NCI-H1092 treated with DMSO at 0.1 percent for 48 hours (cell line): ENCODE results near the gene GTPBP6.
"Not testable (repeated sequence)": the region's sequence is repeated elsewhere in the genome, so short reads cannot be mapped to it uniquely, and the experiment has no call there.

Source experiments
- DNase-seq: peaks from one replicate; lab custom pipeline; 2025; lab: John Stamatoyannopoulos, UW

Gene GTPBP6

DNA sequence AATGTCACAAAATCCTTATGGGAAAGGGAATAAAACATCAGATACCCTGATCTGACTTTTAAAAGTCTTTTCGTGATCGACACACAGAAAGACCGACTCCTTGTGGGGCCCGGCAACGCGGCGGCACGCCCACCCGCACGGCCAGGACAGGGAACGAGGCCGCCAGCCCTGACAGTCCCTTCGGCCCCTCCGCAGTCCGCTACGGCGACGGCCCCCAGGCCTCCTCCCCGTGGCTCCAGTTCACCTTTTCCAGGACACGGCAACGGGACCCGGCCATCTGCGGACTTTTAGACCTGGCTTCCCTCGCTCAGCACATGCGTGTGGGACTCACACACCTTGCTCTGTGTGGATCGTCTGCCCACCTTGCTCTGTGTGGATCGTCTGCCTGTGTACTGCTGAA lies 33.6 kb upstream of the GTPBP6 start:
- no peak for DNase-seq

DNA sequence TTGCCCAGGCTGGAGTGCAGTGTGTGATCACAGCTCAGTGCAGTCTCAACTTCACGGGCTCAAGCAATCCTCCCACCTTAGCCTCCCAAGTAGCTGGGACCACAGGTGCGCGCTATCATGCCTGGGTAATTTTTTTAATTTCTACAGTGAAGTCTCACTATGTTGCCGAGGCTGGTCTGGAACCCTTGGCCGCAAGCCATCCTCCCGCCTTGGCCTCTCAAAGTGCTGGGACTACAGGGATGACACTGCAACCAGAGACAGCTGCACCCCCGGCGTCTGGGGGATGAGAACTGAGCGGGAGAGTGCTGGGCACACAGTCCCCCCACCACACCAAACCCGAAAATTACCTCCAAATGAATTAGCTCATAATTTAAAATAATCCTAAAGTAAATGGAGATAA lies 33.1 kb upstream of the GTPBP6 start:
- DNase-seq = no peak

DNA sequence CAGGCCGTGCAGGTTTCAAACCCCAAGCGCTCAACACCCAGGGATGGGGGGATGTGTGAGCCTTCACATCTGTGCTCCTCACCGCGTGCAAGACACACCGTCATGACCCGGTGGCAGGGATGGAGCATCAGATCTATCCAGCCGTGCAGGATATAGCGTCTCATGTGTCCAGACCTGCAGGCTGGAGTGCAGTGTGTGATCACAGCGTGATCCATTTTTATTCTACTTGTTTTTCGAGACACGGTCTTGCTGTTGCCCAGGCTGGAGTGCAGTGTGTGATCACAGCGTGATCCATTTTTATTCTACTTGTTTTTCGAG lies 32.7 kb upstream of the GTPBP6 start:
- DNase-seq = not testable (repeated sequence)

DNA sequence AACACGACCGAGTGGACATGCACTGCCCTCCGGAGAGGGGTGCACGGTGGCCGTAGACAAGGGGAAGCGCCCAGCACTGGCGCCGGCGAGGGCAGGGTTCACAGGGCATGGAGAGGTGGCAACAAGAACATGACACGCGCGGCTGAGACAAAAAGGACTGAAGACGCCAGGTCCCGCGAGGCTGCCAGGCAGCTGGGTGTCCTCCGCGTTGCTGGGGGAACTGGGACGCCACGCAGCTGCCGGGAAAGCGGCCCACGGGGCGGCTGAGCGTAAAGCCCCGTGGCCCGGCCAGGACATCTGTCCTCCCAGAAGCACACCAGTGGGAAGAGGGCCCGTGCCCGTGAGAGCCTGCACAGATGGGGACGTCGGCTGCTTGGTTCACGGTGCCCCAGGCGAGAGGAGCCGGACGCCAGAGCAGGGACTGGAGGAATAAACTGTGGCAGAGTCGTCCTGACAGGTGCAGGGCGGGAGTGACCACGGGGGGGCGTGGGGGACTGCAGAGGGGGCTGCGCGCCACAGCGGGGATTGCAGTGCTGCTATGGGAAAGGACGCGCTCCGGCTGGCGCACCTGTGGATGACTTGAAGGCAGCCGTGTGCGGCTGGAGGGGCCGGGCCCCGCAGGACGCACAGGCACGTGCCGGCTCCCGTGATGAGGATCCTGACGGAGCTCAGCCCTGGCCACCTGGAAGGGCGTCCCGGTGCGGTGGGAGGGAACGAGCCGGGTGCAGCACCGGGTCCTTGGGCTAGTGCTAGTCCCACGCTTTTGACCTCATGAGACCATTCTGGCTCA lies 32.1 kb upstream of the GTPBP6 start:
- DNase-seq = no peak

DNA sequence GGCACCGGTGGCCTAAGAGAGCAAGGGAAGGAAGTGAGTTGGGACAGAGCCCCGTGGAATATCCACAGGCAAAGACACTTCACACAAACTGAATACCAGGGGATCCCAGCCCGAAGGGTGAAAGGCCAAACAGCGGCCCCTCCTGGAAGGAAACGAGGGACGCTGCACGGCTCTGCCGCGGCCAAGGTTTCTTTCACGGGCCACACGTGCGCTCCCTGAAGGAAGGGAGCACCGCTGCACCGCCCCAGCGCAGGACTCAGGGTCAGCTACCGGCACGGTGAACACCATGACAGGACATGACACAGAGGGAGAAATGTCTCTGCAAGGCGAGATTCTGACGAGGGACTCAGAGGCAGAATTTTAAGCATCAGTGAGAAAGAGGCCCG lies 31.5 kb upstream of the GTPBP6 start:
- no peak for DNase-seq

DNA sequence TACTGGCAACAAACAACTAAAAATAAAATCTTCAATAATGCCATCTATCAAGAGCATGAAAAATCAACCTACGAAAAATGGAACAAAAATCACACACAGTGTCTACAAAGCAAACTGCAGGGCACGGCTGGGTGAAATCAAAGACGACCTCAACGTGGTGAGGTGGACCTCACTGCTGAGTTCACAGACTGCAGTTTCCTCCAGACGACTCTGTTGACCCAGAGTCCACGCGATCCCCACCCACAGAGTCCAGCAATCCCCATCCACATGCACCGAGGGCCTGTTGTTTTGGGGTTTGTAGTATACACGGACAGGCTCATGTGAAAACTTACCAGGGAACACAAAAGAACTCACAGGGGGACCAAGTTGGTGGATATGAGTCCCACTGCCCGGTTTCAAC lies 31.1 kb upstream of the GTPBP6 start:
- no peak for DNase-seq

DNA sequence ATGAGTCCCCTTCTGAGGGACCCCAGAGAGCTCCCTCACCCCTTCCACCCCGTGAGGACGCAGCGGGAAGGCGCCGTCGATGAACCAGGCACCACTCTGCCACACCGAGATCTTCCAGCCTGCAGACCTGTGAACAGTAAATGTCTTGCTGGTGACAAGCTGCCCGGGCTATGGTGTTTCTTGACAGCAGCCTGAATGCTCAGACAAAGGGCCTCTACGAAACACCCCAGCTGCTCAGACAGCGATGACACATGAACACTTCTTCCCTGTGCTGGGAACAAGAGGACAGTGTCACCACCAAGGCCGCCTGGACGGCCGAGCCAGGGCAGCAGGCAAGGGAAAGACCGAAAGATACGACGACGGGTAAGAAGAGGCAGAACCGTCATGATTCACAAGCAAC lies 30.6 kb upstream of the GTPBP6 start:
- no peak for DNase-seq

DNA sequence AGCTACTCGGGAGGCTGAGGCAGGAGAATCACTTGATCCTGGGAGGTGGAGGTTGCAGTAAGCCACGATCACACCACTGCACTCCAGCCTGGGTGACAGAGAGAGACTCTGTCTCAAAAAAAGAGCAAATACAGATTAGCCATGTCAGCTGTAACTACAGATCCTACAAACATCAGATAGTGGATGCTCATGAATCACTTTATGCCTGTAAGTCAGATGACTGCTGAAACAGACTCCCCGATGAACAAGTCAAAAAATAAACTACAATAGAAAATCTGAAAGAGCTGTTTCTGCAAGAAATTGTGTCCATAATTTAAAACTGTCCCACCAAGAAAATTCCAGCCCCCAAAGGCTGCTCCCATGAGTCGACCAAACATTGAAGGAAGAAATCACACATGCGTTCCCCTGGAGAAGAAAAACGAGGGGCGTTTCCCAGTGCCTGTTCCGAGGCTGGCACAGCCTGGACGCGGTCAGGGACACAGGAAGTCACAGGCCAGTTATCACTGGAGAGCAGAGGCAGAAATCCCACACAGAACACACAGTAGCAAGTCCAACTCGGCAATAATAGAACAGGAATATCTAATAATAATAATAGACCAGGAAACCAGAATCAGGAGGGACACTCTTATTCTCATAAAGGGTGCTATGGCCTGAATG lies 30.0 kb upstream of the GTPBP6 start:
- DNase-seq = no peak

DNA sequence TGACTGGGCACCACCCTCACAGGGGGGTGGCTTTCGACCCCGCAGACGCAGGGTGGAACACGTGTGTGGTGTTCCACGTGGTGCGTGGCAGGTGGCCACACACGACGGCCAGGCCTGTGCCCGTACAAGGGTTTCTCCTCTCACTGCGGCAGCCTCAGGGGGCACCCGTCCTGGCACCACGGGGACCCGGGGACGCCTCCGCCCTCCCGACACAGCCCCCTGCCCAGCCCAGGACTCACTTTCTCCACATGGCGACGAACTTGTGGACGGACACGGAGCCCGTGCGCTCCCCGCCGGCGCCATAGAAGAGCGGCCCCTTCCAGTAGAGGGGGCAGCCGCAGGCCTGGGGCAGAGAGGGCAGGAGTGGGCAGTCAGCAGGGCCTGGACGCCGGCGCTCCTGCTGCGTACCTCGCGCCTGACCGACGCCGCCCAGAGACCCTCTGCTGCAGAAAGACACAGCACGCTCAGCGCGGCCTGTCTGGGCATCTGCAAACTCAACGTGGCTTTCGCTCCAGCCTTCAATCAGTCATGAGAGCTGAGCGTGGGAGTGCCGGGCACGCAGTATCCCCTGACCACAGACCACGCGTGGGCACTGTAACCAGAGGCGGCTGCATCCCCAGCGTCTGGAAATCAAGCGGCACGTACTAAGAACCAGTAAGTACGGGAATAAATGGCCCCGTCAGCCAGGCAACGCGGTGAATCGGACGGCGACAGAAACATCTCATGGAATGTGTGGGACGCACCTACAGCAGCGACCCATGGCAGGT lies 28.9 kb upstream of the GTPBP6 start:
- DNase-seq = no peak

DNA sequence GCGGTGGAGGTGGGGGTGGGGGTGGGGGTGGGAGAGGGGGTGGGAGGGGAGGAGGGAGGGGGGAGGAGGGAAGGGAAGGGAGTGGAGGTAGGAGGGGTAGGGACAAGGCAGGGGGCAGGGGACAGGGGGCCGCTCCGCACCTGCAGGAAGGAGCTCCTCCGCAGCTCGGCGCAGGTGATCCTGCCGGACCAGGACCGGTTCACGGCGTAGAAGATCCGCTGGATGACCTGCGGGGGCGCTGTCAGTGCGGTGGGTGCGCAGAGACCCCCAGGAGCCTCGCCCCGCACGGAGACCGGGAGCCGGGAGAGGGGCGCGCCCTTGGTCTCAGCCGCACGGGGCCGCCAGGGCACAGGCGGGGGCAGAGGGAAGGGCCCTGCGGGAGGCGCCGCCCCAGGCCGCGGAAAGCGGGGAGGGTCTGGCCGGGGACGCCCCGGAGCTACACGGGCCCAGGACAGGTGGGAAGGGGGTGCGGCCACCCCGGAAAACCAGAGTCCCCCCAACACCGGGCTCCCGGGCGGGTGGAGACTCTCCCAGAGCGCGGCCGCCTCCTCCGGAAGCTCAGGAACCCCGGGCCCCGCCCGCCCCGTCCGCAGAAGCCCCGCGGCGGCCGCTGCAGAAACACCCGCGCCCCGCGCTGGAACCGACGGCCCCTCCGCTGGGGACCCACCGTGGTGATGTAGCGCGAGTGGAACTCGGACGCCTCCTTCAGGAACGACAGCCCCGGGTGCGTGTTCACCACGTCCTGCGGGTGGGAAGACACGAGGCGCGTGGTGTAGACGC lies 27.6 kb upstream of the GTPBP6 start:
- no peak for DNase-seq

DNA sequence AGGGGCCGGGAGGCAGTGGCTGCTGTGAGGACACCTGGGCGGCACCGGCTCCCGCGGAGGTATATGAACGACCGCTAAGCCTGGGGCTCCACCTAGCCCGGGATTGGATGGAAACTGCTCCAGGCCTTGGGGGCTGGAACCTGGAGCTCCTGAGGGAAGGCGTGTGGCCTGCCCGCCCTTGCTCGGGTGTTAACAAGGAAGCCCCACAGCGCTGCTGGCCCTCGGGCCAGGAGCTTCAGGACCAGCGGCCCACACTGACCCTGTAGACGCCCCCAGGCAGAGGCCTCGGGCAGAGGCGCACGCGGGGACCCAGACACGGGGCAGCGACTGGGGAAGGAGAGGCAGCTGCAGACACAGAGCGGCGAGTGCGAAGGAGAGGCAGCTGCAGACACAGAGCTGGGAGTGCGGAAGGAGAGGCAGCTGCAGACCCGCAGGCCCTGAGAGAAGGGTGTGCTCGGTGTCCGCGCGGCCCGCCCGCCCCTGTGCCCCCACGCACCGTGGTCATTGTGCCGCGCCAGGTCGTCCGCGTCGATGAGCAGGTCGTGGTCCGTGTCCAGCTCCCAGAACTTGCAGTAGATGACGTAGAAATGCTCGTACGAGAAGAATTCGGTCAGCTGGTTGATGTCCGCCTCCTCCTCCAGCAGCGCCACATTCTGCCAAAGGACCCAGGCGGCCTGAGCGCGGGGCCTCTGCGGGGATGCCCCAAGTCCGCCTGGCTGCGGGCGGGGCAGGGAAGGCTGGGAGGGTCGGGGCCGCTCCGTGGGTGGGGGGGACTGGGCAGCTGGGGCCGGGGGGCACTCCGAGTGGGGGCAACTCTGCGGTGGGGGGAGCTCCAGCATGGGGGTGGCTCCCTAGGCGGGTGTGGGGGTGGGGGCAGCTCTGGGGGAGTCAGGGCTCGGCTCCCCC lies 26.7 kb upstream of the GTPBP6 start:
- no peak for DNase-seq

DNA sequence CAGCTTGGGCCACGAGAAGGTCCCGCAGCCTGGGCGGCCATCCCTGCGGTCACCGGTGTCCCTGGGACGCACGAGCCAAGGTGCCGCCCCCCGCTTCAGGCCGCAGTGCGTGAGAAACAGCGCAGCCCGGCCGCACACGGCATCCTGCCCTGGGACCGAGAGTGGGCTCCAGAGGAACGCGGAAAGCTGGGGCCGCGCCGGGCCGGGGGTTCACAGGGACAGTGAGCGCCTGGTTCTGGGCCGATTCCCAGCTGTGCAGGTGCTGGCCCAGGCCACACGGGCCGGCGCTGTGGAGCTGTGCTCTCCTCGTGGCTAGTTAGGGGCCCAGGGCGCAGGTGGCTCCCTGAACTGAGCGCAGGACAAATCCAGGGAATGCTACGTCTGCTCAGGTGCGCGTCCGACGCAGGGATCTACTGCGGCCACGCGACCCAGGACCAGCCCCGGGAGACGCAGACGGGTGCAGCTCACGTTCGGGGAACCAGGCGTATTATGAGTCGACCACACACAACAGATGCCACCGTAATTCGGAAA lies 25.8 kb upstream of the GTPBP6 start:
- no peak for DNase-seq

DNA sequence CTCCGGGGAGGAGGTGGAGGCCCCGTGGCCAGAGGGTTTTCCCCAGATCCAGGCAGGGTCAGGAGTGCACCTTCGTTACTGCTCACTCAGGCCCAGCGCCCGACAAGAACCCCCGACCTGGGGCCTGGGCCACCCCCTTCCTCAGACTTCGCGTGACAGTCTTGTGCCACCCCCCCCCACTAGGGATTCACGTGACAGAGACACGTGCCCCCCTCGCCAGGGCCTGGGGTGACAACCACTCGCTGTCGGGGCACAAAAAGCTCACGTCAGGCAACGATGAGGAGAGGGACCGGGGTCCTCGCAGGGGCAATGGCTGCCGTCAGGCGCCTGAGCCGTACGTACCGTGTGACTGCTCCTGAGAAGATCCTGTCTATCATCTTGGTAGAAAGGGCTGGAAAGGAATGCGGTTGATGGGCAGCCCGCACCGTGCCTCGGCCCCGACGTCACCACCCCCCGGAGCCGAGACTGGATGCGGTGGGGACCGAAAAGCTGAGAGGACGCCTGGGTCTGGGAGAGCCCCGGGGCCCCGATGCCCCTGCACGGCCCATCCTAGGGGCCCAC lies 23.0 kb upstream of the GTPBP6 start:
- no peak for DNase-seq

DNA sequence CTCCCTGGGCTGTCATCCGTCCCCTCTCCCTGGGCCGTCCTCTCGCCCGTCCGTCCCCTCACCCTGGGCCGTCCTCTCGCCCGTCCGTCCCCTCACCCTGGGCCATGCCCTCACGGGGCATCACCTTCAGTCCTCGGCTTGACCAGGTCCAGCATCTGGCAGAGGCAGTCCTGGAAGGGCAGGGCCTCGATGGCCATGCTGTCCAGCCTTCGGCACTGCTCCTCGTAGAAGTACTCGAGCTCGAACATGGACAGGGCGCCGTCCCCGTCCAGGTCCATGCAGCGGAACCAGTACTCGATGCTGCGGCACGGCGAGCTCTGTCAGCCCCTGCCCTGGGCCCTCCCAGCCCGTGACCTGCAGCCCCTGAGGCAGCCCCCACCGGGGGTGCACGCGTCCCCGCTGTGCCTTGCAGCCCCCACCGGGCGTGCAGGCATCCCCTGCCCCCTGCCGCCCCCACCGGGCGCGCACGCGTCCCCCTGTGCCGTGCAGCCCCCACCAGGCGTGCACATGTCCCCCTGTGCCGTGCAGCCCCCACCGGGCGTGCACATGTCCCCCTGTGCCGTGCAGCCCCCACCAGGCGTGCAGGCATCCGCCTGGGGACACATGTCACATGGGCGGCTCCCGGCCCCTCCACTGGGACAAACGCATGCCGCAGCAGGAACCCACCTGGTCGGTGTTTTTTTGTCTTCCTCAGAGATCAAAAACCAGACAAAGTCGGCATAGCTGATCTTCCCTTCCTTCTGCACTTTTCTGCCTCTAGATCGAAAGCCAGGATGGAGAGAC lies 22.2 kb upstream of the GTPBP6 start:
- no peak for DNase-seq

DNA sequence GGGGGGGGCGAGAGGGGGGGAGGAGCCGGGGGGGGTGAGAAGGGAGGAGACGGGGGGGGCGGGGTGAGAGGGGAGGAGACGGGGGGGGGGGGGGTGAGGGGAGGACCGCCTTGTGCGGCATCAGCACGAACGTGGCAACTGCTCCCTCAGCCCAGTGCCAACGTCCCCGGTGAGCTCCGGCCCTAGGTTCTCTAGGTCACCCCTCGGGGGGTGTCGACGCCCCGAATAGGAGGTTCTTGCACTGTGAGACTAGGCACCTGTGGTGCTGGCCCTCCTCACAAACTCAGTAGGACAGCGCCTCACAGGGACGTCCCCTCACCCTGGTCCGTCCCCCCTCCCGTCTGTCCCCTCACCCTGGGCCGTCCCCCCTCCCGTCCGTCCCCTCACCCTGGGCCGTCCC lies 21.5 kb upstream of the GTPBP6 start:
- no peak for DNase-seq

DNA sequence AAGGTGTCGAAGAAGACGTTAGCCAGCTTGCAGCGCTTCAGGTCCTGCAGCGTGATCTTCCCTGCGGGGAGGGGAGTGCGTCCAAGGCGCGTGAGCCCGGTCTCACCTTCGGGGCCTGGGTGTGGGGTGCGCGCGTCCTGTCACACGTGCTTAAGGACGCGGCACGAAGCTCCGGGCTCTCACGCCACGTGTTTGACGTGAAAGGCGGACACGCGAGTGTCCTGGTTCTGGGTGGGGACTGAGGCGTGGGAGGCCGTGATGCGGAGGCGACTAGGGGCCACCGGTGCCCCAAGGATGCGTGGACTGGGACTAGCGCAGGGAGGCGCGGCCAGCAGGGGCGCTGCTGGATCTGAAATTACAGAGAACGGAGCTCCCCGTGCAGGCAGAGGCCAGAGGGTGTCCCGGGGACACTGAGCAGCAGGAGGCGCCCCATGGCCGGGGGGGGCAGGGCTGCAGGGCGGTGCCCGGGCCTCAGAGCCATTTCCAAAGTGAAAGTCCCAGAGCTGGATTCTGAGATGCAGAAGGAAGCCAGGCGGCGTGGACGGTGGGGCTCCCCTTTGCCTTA lies 20.3 kb upstream of the GTPBP6 start:
- no peak for DNase-seq

DNA sequence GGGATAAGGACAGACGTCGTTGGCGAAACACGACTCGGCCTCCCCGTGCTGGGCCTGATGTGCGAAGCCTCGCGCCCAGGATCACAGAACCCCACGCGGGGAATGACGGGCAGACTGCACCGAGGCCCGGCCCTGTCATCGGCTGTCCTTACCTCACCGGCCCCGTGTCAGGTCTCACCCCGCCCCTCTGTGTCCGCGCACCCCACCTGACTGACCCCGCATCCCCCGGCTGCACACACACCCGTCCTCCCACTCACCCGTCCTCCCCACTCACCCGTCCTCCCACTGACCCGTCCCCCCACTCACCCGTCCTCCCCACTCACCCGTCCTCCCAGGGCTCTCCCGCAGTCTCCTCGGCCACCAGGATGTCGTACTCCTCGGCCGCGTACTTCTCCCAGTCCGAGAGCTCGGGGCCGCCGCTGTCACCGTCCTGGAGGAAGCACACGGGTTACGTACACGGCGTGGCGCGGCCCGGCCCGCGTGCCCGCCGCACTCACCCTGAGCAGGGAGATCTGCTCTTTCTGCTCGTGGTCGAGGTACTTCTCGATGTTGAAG lies 19.8 kb upstream of the GTPBP6 start:
- DNase-seq = no peak

DNA sequence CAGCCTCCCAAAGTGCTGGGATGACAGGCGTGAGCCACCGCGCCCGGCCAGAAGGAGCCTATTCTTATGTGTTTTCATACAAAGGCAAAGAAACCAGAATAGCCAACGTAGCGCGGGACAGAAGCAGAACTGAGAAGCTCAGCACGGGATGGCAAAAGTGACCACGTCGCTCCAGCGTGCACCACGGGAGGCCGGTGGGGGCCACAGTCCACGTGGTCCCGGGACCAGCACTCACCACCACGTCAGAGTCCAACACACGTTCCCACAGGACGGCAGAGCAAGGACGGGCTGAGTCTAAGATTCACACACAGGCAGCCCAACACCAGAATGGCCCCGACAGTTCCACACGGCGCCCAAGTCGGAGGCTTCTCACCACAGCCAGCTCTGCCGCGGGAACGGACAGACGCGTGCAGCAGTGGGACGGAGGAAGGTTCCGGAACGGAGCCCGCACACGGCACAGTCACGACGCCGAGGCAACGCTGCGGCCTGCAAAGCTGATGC lies 18.8 kb upstream of the GTPBP6 start:
- DNase-seq = no peak

DNA sequence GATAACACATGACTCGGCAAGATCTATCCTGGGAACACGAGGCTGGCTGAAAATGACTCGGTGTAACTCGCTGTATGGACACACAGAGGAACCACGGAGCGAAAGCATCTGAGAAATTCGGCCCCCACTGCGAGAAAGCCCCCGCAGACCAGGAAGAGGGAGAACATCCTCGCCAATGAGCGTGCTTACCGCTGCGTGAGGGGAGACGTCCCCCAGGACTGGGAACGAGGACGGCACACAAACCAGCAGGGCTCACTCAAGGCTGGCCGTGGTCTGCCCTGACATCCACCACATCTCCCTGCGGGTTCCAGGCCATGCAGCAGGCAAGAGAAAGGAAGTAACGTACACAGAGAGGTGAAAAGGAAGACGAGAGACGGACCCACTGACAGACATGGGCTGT lies 17.6 kb upstream of the GTPBP6 start:
- no peak for DNase-seq
